Uterine smooth muscle cell (primary cell): ENCODE data around the gene SNED1. TPM values are rescaled to one million over a fixed set of nuclear protein-coding genes. Genes with fewer than 3 reads are reported as not detected.

Experiments used
- total RNA-seq: library from RNA; depleted of rRNA; stranded (reverse); fragments of >200 nt; gene quantifications from 2 replicates; pipeline ENCODE4 v1.2.3, GENCODE V29; 2014

SNED1 gene
- total RNA-seq, result 4.5 and 7.5 TPM in 2 replicates

DNA sequence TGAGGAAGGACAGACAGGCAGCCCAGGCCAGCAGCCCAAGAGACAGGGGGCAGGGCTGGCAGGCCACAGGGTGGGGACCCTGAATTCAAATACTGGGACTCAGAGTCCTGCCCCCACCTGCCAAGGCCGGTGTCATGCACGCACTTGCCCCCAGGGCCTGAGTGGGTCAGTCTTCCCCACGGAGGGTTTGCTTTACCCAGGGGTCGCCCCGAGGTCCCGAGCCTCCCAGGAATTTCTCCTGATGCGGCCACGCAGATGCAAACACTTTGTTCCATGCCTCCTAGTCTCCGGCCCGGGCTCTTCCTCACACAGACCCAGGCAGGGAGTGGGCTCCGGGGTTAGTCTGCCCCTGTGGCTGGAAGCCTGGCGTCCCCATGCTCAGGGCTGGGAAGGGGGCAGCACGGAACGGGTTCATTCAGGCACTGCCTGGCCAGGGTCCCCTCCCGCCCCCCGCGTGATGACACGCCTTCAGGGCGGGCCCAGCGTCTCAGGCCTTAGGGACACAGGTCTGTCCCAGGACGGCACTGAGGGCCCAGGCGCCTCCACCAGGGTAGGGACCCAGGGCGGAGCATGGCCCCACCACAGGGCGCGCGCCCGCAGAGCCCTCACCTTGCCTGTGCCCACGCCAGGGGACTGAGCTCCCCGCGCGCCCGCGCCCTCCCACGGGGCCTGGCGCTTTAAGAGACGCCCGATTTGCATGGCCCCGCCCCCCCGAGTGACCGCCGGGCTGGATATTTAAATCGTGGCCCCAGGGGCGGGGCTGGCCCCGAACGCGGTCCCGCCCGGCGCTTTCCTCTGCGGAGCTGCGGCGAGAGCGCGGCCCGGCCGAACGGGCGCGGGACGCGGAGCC, at the start of gene SNED1:
SNED1 (plus strand) TSS at position 763 of the 850 bp plus-strand sequence. CDS start 220 bp downstream, outside the sequence.

DNA sequence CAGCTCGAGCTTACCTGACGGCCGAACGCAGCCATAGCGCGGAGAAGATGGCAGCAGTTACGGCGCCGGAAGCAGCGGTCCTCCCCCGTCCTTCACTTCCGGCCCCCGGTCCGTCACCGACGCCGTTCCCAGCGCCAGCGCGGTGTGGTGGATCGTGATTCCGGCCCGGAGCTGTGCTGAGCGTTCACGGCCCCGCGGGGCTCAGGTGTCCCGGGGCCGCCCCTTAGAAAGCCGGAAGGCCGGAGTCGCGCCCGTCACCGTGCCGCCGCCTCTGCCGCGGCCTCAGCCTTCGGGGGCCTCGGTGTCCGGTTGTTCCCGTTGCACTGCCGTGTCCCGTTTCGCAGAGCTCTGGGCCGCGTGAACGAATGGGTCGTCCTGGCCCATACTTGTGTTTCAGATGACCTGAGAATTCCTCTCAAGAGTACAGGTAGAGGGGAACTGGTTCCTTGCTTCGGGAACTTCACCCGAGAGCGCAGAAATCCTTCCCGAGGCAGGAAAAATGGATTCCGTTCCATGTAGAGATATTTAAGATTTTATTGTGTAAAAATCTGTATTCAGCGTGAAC, 103.9 kb downstream of the SNED1 start, which contains the start of gene MTERF4:
MTERF4 (minus strand) TSS at position 49 of the 565 bp plus-strand sequence; CDS start at position 35, 14 bp downstream.

Other genes with a start within 250 kb of the SNED1 start
- not detected in 2 replicates for gene KIF1A, start 178.4 kb upstream of the SNED1 start, total RNA-seq
- gene AGXT, start 129.8 kb upstream of the SNED1 start, total RNA-seq, result under 0.01 TPM in 1 of 2 replicates, not detected in the other
- gene MAB21L4, start 102.5 kb upstream of the SNED1 start, total RNA-seq, result under 0.01 TPM in 1 of 2 replicates, not detected in the other
- under 0.01 TPM in 1 of 2 replicates, not detected in the other for gene CROCC2, start 92.3 kb upstream of the SNED1 start, total RNA-seq
- gene MTERF4, start 103.7 kb downstream of the SNED1 start, total RNA-seq, result 32.0 and 54.6 TPM in 2 replicates
- gene PASK, start 150.9 kb downstream of the SNED1 start, total RNA-seq, result 5.2 and 10.8 TPM in 2 replicates
- 78.4 and 90.4 TPM in 2 replicates for gene PPP1R7, start 151.8 kb downstream of the SNED1 start, total RNA-seq
- 0.37 and 0.44 TPM in 2 replicates for gene ANO7, start 190.1 kb downstream of the SNED1 start, total RNA-seq